HepG2 (cell line): Measurements from ENCODE around the gene ANKRD65.
"Not testable (repeated sequence)": the region's sequence is repeated elsewhere in the genome, so short reads cannot be mapped to it uniquely, and the experiment has no call there.

ENCODE experiments used
- CREB1 ChIP-seq, 2 experiments: fragments of 450-650 bp in 1 of 2; IDR thresholded peaks; 2 replicates each; pipeline ENCODE4 v1.6.1; 2016 to 2017; ENCODE audit warnings: control low read depth in 1 of 2, mild to moderate bottlenecking in 1 of 2, missing compliant biosample characterization in 1 of 2, missing genetic modification characterization in 1 of 2
- HOXA9 ChIP-seq: sonication (generic); formaldehyde crosslinking; IDR thresholded peaks from 2 replicates; pipeline ENCODE4 v1.8.1; 2022; ENCODE audit warnings: missing genetic modification reagents, mild to moderate bottlenecking, moderate library complexity, borderline replicate concordance
- POLR2G ChIP-seq: fragments of 200-400 bp; formaldehyde crosslinking; IDR thresholded peaks from 2 replicates; pipeline ENCODE4 v1.6.1; 2018; ENCODE audit warnings: mild to moderate bottlenecking, low read depth, low read length, moderate library complexity
- SMAD1 ChIP-seq: sonication (generic); formaldehyde crosslinking; IDR thresholded peaks from 2 replicates; pipeline ENCODE4 v1.4.0; 2020; ENCODE audit warnings: missing genetic modification reagents, low read depth, mild to moderate bottlenecking, borderline replicate concordance
- SMC3 ChIP-seq: IDR thresholded peaks from 2 replicates; pipeline ENCODE4 v1.6.1; 2011; ENCODE audit warnings: low read length, improper control_type of control experiment
- SPEN ChIP-seq: sonication (generic); formaldehyde crosslinking; IDR thresholded peaks from 2 replicates; pipeline ENCODE4 v1.5.1; 2020; ENCODE audit warnings: low read depth, mild to moderate bottlenecking, missing genetic modification reagents
- ZNF543 ChIP-seq: sonication (generic); formaldehyde crosslinking; IDR thresholded peaks from 2 replicates; pipeline ENCODE4 v1.4.0; 2020; ENCODE audit warnings: mild to moderate bottlenecking, missing genetic modification reagents
- ZZZ3 ChIP-seq: sonication (generic); formaldehyde crosslinking; IDR thresholded peaks from 2 replicates; pipeline ENCODE4 v1.4.0; 2020; ENCODE audit warnings: missing genetic modification reagents, mild to moderate bottlenecking, borderline replicate concordance
- TF ChIP-seq, protein P1 (sequence below): sonication (generic); formaldehyde crosslinking; IDR thresholded peaks from 2 replicates; pipeline ENCODE4 v1.5.0; 2020; ENCODE audit warnings: mild to moderate bottlenecking, missing genetic modification reagents, moderate library complexity

DNA sequence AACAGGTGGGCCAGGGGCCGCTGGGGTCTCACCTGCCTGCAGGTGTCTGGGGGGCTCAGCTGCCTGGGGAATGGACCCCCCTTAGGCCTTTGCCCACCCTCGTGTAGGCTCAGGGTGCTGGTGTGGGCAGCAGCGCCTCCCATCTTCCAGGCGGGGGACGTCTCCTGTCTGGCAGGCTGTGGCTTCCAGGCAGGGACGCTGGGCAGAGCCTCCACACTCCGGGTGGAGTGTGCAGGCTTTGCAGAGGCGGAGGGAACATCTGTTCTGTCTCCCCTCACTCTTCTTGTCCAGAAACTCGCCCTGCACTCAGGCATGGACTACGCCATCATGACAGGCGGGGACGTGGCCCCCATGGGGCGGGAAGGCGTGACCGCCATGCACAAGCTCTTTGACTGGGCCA, 34.9 kb upstream of the ANKRD65 start:
- TF ChIP-seq, protein P1, sequence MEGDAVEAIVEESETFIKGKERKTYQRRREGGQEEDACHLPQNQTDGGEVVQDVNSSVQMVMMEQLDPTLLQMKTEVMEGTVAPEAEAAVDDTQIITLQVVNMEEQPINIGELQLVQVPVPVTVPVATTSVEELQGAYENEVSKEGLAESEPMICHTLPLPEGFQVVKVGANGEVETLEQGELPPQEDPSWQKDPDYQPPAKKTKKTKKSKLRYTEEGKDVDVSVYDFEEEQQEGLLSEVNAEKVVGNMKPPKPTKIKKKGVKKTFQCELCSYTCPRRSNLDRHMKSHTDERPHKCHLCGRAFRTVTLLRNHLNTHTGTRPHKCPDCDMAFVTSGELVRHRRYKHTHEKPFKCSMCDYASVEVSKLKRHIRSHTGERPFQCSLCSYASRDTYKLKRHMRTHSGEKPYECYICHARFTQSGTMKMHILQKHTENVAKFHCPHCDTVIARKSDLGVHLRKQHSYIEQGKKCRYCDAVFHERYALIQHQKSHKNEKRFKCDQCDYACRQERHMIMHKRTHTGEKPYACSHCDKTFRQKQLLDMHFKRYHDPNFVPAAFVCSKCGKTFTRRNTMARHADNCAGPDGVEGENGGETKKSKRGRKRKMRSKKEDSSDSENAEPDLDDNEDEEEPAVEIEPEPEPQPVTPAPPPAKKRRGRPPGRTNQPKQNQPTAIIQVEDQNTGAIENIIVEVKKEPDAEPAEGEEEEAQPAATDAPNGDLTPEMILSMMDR (CRISPR knock-in tag) = not testable (repeated sequence)
- not testable (repeated sequence) for TF ChIP-seq HOXA9 (CRISPR knock-in tag); ZNF543 (CRISPR knock-in tag); SMAD1 (CRISPR knock-in tag); ZZZ3 (CRISPR knock-in tag); POLR2G; CREB1 (IDR thresholded peaks at IDR 0.05); CREB1 (CRISPR knock-in tag; IDR thresholded peaks at IDR 0.05); SPEN (CRISPR knock-in tag); SMC3
